ENCODE measurements around the gene NLRP8. TPM values are rescaled to one million over a fixed set of nuclear protein-coding genes. Genes with fewer than 3 reads are reported as not detected.

Gene NLRP8
- polyA plus RNA-seq (2013, experiment 1 of 2) = not detected
- polyA plus RNA-seq (2013, experiment 2 of 2) = not detected

- Histone ChIP-seq H3K27ac (ENCODE audit: low read depth, low read length) (no peak within 1 kb of the TSS), H3K36me3 (ENCODE audit: insufficient read depth, low read length) (no peaks in the 10 kb centered on the region), H3K4me1 (ENCODE audit: insufficient read depth, low read length) (no peaks in the 10 kb centered on the region), H3K4me3 (ENCODE audit: low read length) (no peak within 1 kb of the TSS), H3K27me3 (ENCODE audit: insufficient read depth, low read length) (no peaks in the 10 kb centered on the region), H3K9me3 (ENCODE audit: insufficient read depth, low read depth, low read length) (peaks cover 76% of the 10 kb centered on the region), H3K9ac (ENCODE audit: low read depth, low read length) (no peak within 1 kb of the TSS)
- WGBS = 77% methylated on average over 8 of the region's 8 CpGs
These were observed at the start of gene NLRP8 for GRCh38 chr19:55947532-55947931. NLRP8 (plus strand) TSS chr19:55947832.

GRCh38 chr19:55898911-55899310 is 48.7 kb upstream of the NLRP8 start:
- no peaks in the 10 kb centered on the region for H3K36me3 ChIP-seq (ENCODE audit: insufficient read depth, low read length)
- 75% methylated on average over 12 of the region's 12 CpGs for WGBS
- H3K27me3 ChIP-seq (ENCODE audit: insufficient read depth, low read length) = no peaks in the 10 kb centered on the region
- peaks cover 84% of the 10 kb centered on the region for H3K9me3 ChIP-seq (ENCODE audit: insufficient read depth, low read depth, low read length)
- no peak overlapping the region for H3K9ac ChIP-seq (ENCODE audit: low read depth, low read length)
- no peak overlapping the region for H3K27ac ChIP-seq (ENCODE audit: low read depth, low read length)
- H3K4me3 ChIP-seq (ENCODE audit: low read length) = no peak overlapping the region
- no peaks in the 10 kb centered on the region for H3K4me1 ChIP-seq (ENCODE audit: insufficient read depth, low read length)

- Histone ChIP-seq H3K9me3 (ENCODE audit: insufficient read depth, low read depth, low read length) (peaks cover 84% of the 10 kb centered on the region), H3K27ac (ENCODE audit: low read depth, low read length) (no peak overlapping the region), H3K36me3 (ENCODE audit: insufficient read depth, low read length) (no peaks in the 10 kb centered on the region), H3K27me3 (ENCODE audit: insufficient read depth, low read length) (no peaks in the 10 kb centered on the region), H3K4me3 (ENCODE audit: low read length) (no peak overlapping the region), H3K4me1 (ENCODE audit: insufficient read depth, low read length) (no peaks in the 10 kb centered on the region), H3K9ac (ENCODE audit: low read depth, low read length) (no peak overlapping the region)
- WGBS = 68% methylated on average over 13 of the region's 13 CpGs
These were observed 46.1 kb upstream of the NLRP8 start for GRCh38 chr19:55901369-55902079.

- peaks cover 81% of the 10 kb centered on the region for H3K9me3 ChIP-seq (ENCODE audit: insufficient read depth, low read depth, low read length)
- WGBS = 70% methylated on average over 9 of the region's 9 CpGs
- H3K4me3 ChIP-seq (ENCODE audit: low read length) = no peak overlapping the region
- no peak overlapping the region for H3K27ac ChIP-seq (ENCODE audit: low read depth, low read length)
- H3K4me1 ChIP-seq (ENCODE audit: insufficient read depth, low read length) = no peaks in the 10 kb centered on the region
- no peaks in the 10 kb centered on the region for H3K27me3 ChIP-seq (ENCODE audit: insufficient read depth, low read length)
- H3K36me3 ChIP-seq (ENCODE audit: insufficient read depth, low read length) = no peaks in the 10 kb centered on the region
- no peak overlapping the region for H3K9ac ChIP-seq (ENCODE audit: low read depth, low read length)
These were observed 45.4 kb upstream of the NLRP8 start for GRCh38 chr19:55902080-55902751.

GRCh38 chr19:55907286-55907685 is 40.3 kb upstream of the NLRP8 start:
- Histone ChIP-seq H3K27ac (ENCODE audit: low read depth, low read length) (no peak overlapping the region), H3K9ac (ENCODE audit: low read depth, low read length) (no peak overlapping the region), H3K4me1 (ENCODE audit: insufficient read depth, low read length) (no peaks in the 10 kb centered on the region), H3K9me3 (ENCODE audit: insufficient read depth, low read depth, low read length) (peaks cover 88% of the 10 kb centered on the region), H3K36me3 (ENCODE audit: insufficient read depth, low read length) (no peaks in the 10 kb centered on the region), H3K27me3 (ENCODE audit: insufficient read depth, low read length) (no peaks in the 10 kb centered on the region), H3K4me3 (ENCODE audit: low read length) (no peak overlapping the region)
- WGBS = 78% methylated on average over 7 of the region's 7 CpGs

- Histone ChIP-seq H3K36me3 (ENCODE audit: insufficient read depth, low read length) (no peaks in the 10 kb centered on the region), H3K9me3 (ENCODE audit: insufficient read depth, low read depth, low read length) (peaks cover 89% of the 10 kb centered on the region), H3K27me3 (ENCODE audit: insufficient read depth, low read length) (no peaks in the 10 kb centered on the region), H3K4me1 (ENCODE audit: insufficient read depth, low read length) (no peaks in the 10 kb centered on the region), H3K9ac (ENCODE audit: low read depth, low read length) (no peak overlapping the region), H3K4me3 (ENCODE audit: low read length) (no peak overlapping the region), H3K27ac (ENCODE audit: low read depth, low read length) (no peak overlapping the region)
- WGBS = 70% methylated on average over 3 of the region's 3 CpGs
These were observed 39.9 kb upstream of the NLRP8 start for GRCh38 chr19:55907746-55908145.

GRCh38 chr19:55909801-55910200 is 37.8 kb upstream of the NLRP8 start:
- Histone ChIP-seq H3K27me3 (ENCODE audit: insufficient read depth, low read length) (no peaks in the 10 kb centered on the region), H3K9ac (ENCODE audit: low read depth, low read length) (no peak overlapping the region), H3K27ac (ENCODE audit: low read depth, low read length) (no peak overlapping the region), H3K9me3 (ENCODE audit: insufficient read depth, low read depth, low read length) (peaks cover 92% of the 10 kb centered on the region), H3K36me3 (ENCODE audit: insufficient read depth, low read length) (no peaks in the 10 kb centered on the region), H3K4me3 (ENCODE audit: low read length) (no peak overlapping the region), H3K4me1 (ENCODE audit: insufficient read depth, low read length) (no peaks in the 10 kb centered on the region)
- WGBS = 43% methylated on average over 2 of the region's 2 CpGs

- Histone ChIP-seq H3K4me3 (ENCODE audit: low read length) (no peak overlapping the region), H3K4me1 (ENCODE audit: insufficient read depth, low read length) (no peaks in the 10 kb centered on the region), H3K9me3 (ENCODE audit: insufficient read depth, low read depth, low read length) (peaks cover 98% of the 10 kb centered on the region), H3K36me3 (ENCODE audit: insufficient read depth, low read length) (no peaks in the 10 kb centered on the region), H3K27me3 (ENCODE audit: insufficient read depth, low read length) (no peaks in the 10 kb centered on the region), H3K27ac (ENCODE audit: low read depth, low read length) (no peak overlapping the region), H3K9ac (ENCODE audit: low read depth, low read length) (no peak overlapping the region)
- WGBS = 77% methylated on average over 7 of the region's 7 CpGs
These were observed 34.7 kb upstream of the NLRP8 start for GRCh38 chr19:55912916-55913315.

GRCh38 chr19:55913643-55914268 is 33.9 kb upstream of the NLRP8 start:
- H3K27ac ChIP-seq (ENCODE audit: low read depth, low read length) = no peak overlapping the region
- no peak overlapping the region for H3K9ac ChIP-seq (ENCODE audit: low read depth, low read length)
- 65% methylated on average over 9 of the region's 9 CpGs for WGBS

GRCh38 chr19:55923556-55923955 is 24.1 kb upstream of the NLRP8 start:
- Histone ChIP-seq H3K27me3 (ENCODE audit: insufficient read depth, low read length) (no peaks in the 10 kb centered on the region), H3K36me3 (ENCODE audit: insufficient read depth, low read length) (no peaks in the 10 kb centered on the region), H3K4me1 (ENCODE audit: insufficient read depth, low read length) (no peaks in the 10 kb centered on the region), H3K27ac (ENCODE audit: low read depth, low read length) (no peak overlapping the region), H3K4me3 (ENCODE audit: low read length) (no peak overlapping the region), H3K9ac (ENCODE audit: low read depth, low read length) (no peak overlapping the region), H3K9me3 (ENCODE audit: insufficient read depth, low read depth, low read length) (peaks cover 95% of the 10 kb centered on the region)
- 75% methylated on average over 5 of the region's 5 CpGs for WGBS

More at GRCh38 chr19:55913643-55914268, 33.9 kb upstream of the NLRP8 start:
- H3K36me3 ChIP-seq (ENCODE audit: insufficient read depth, low read length) = no peaks in the 10 kb centered on the region
- no peaks in the 10 kb centered on the region for H3K27me3 ChIP-seq (ENCODE audit: insufficient read depth, low read length)
- H3K4me1 ChIP-seq (ENCODE audit: insufficient read depth, low read length) = no peaks in the 10 kb centered on the region
- peaks cover 97% of the 10 kb centered on the region for H3K9me3 ChIP-seq (ENCODE audit: insufficient read depth, low read depth, low read length)
- H3K4me3 ChIP-seq (ENCODE audit: low read length) = no peak overlapping the region

GRCh38 chr19:55927991-55928390 is 19.6 kb upstream of the NLRP8 start:
- no peak overlapping the region for H3K27ac ChIP-seq (ENCODE audit: low read depth, low read length)

More at GRCh38 chr19:55927991-55928390, 19.6 kb upstream of the NLRP8 start:
- H3K9me3 ChIP-seq (ENCODE audit: insufficient read depth, low read depth, low read length) = peaks cover 82% of the 10 kb centered on the region
- H3K27me3 ChIP-seq (ENCODE audit: insufficient read depth, low read length) = no peaks in the 10 kb centered on the region
- H3K4me1 ChIP-seq (ENCODE audit: insufficient read depth, low read length) = no peaks in the 10 kb centered on the region
- no peak overlapping the region for H3K4me3 ChIP-seq (ENCODE audit: low read length)
- H3K9ac ChIP-seq (ENCODE audit: low read depth, low read length) = no peak overlapping the region
- WGBS = 76% methylated on average over 8 of the region's 8 CpGs
- no peaks in the 10 kb centered on the region for H3K36me3 ChIP-seq (ENCODE audit: insufficient read depth, low read length)

Data from HUES64 (cell line).